Measurements from ENCODE around the gene PSMA1. TPM values are rescaled to one million over a fixed set of nuclear protein-coding genes. Genes with fewer than 3 reads are reported as not detected.

The PSMA1 gene
- polyA plus RNA-seq, 4 donors = 168 to 201 (median 196) TPM

Other genes with a start within 250 kb of the PSMA1 start
- 10 to 100 TPM; 52.4 to 64.9 (median 60.8) TPM for gene RRAS2, start 161.2 kb downstream of the PSMA1 start, polyA plus RNA-seq (ENCODE audit: insufficient read length in 4 of 4)
- 100 to 1,000 TPM; 137 to 164 (median 151) TPM for gene COPB1, start 20.6 kb downstream of the PSMA1 start, polyA plus RNA-seq (ENCODE audit: insufficient read length in 4 of 4)
- 1 to 10 TPM; 8.1 to 9.5 (median 8.4) TPM for gene PDE3B, start 123.4 kb upstream of the PSMA1 start, polyA plus RNA-seq (ENCODE audit: insufficient read length in 4 of 4)